ENCODE data around the gene CACNG4.
"Not testable (repeated sequence)": the region's sequence is repeated elsewhere in the genome, so short reads cannot be mapped to it uniquely, and the experiment has no call there.

CACNG4 gene

DNA sequence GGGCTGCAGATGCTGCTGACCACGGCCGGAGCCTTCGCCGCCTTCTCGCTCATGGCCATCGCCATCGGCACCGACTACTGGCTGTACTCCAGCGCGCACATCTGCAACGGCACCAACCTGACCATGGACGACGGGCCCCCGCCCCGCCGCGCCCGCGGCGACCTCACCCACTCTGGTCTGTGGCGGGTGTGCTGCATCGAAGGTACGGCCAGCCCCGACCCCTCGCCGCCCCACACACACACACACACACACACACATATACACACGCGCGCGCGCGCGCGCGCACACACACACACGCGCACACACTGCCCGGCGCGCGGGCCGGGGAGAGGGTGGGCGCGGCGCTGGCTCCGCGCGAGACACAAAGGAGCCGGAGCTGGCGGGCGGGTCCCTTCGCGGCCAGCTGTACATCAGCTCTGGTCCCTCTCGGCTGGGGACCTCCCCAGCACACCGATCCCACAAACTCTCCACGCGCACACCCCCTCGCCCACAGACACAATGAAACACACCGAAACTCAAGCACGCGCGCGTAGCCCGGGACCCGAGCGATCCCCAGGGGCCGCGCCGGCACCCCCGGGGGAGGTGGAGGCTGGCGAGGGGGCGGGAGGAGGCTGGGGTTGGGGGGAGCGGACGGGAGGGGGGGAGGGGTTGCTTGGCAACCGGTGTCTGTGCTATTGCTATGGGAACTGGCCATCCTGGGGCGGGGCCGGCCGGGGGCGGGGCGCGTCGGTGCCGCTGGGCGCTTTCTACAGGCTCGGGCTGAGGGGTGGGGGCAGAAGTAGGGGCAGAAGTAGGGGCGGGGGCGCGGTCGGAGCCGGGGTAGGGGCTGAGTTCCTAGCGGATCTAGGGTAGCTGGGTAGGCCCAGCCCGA lies 658 bp downstream of the CACNG4 start:
- DNase-seq: peak; percentile 34

GRCh38 chr17:66965801-66966262 lies 1.3 kb downstream of the CACNG4 start:
- no peak for DNase-seq

DNA sequence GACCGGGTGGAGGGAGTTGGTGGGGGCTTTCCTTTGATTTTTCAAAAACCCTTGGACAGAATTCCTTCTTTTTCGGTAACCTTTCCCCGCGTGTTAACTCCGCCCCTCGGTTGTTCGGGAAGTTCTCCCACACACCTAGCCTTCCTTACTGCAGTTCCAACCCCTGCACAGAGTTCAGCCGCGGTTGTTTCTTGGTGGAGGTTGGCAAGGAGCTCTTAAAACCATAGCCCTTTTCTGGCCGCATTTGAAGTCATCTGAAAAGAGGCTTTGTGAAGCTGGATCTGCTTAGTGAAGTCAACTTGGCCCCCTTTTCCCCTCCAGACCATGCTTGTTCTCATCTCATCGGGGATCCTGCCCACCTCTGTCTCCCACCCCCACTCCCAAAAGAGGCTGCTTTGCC lies 1.8 kb downstream of the CACNG4 start:
- DNase-seq: no peak

DNA sequence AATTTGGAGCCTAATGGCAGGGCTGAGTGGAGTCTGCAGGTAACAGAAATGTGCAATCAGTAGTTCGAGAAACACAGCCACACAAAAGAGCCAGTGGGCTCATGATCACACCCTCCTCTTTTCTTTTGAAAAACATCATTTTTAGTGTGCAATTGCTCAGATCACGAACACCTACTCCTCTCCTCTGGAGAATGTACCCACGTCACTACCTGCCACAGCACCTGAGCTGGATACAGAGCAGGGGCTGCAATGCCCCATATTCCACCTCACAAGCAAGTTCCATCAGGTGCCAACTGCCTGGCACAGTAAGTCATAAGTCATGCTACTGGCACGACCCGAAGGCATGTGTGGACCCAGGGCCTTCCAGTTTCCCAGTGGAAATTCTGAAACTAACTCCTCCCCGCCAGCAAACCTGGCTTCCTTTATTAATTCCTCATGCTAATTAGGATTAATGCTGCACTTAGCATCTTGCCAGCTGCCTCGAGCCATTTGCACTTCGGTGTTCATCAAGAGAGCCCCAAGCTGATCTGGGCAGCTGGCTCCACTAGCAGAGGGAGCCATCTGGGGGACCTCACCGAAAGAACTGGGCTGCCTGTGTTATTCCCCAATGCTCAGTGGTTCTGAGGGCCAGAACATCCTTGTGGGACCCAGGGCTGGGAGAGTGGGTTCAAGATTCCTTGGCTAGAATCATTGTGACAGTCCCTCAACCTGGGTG lies 2.4 kb downstream of the CACNG4 start:
- no peak for DNase-seq

- no peak for DNase-seq
Measured at GRCh38 chr17:66967837-66968543, 3.5 kb downstream of the CACNG4 start.

- DNase-seq: no peak
Measured at GRCh38 chr17:66968916-66969315, 4.4 kb downstream of the CACNG4 start.

- DNase-seq: no peak
Measured at GRCh38 chr17:66970140-66970539, 5.6 kb downstream of the CACNG4 start.

GRCh38 chr17:66970797-66971196 lies 6.3 kb downstream of the CACNG4 start:
- DNase-seq: no peak

GRCh38 chr17:66971264-66971663 lies 6.8 kb downstream of the CACNG4 start:
- no peak for DNase-seq

DNA sequence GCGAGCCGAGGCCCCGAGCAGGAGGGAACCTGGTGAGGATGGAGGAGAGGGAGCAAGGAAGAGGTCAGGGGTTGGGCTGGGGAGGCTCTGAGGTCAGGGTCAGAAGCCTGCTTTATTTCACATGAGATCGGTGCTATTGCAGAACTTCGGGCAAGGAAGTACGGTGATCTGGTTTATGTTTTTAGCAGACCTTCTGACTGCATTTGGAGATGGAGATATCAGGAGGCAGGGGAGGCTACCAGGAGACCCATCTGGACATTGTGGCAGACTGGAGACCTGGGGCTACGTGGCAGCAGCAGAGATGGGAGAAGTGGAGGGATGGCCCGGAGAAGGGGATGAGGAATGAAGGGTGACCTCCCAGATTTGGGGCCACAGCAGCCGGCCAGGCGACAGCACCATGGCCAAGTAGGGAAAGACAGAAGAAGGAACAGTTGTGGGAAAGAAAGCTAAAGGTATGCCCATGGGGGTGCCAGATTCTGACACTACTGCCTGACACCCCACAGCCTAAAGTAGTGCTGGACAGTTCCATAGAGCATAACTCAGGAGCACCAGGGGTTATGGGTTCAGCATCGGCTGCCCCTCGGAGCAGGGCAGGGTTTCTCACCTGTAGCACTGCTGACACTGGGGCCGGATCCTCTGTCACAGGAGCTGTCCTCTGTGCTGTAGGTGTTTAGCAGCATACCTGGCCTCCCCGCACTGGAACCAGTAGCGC lies 7.4 kb downstream of the CACNG4 start:
- no peak for DNase-seq

- DNase-seq: not testable (repeated sequence)
Measured at GRCh38 chr17:66972442-66972830, 7.9 kb downstream of the CACNG4 start.

GRCh38 chr17:66975188-66975587 lies 10.7 kb downstream of the CACNG4 start:
- no peak for DNase-seq

- DNase-seq: no peak
Measured at GRCh38 chr17:66975614-66976378, 11.3 kb downstream of the CACNG4 start.

DNA sequence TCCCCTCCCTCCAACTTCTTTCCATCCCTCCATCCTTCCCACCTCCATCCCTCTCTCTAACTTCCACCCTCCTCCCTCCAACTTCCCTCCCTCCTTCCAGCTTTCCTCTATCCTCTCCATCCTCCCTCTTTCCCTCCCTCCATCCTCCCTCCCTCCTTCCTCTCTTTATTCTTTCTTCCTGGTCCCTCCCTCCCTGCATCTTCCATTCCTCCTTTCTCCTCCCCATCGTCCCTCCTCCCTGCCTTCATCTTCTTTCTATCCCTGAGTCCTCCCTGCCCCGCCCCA lies 11.8 kb downstream of the CACNG4 start:
- no peak for DNase-seq

- no peak for DNase-seq
Measured at GRCh38 chr17:66976781-66977201, 12.3 kb downstream of the CACNG4 start.

GRCh38 chr17:66978514-66979061 lies 14.1 kb downstream of the CACNG4 start:
- DNase-seq: no peak

- DNase-seq: no peak
Measured at GRCh38 chr17:66980896-66981295, 16.4 kb downstream of the CACNG4 start.

DNA sequence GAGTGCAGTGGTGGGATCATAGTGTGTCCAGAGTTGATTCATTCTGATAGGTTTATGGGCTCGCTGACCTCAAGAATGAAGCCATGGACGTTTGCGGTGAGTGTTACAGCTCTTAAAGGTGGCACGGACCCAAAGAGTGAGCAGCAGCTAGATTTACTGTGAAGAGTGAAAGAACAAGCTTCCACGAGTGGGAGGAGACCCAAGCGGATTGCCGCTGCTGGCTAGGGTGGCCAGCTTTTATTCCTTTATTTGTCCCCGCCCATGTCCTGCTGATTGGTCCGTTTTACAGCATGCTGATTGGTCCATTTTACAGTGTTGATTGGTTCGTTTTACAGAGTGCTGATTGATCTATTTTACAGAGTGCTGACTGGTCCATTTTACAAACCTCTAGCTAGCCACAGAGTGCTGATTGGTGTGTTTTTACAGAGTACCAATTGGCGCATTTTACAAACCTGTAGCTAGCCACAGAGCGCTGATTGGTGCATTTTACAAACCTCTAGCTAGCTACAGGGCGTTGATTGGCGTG lies 17.5 kb downstream of the CACNG4 start:
- DNase-seq: no peak

GRCh38 chr17:66983414-66984021 lies 19.0 kb downstream of the CACNG4 start:
- no peak for DNase-seq

- no peak for DNase-seq
Measured at GRCh38 chr17:66984730-66985129, 20.2 kb downstream of the CACNG4 start.
